Ovary (tissue), 9 donors: ENCODE data around the gene PRKCE. TPM values are rescaled to one million over a fixed set of nuclear protein-coding genes. Genes with fewer than 3 reads are reported as not detected.

Experiments used
- DNase-seq, 5 donors: peaks; one replicate each; pipeline ENCODE4 v3.0.0-alpha.2; 2019 to 2020
- H3K27ac ChIP-seq, 2 donors: fragments of 200-600 bp; one replicate each; pipeline versions ENCODE4 v1.5.1 to v1.8.0; 2019 to 2022
- H3K27me3 ChIP-seq: fragments of 200-600 bp; one replicate; pipeline ENCODE4 v1.8.0; 2022
- H3K36me3 ChIP-seq: fragments of 200-600 bp; sonication (generic); one replicate; pipeline ENCODE4 v1.5.1; 2019
- H3K4me1 ChIP-seq: one replicate; pipeline ENCODE4 v1.8.1; 2013; ENCODE audit warnings: mild to moderate bottlenecking, moderate library complexity; ENCODE audit not compliant: insufficient read depth
- H3K4me3 ChIP-seq: fragments of 200-600 bp; sonication (generic); one replicate; pipeline ENCODE4 v1.5.1; 2017
- H3K9me3 ChIP-seq, 2 donors: fragments of 200-600 bp in 1 of 2; sonication (generic) in 1 of 2; one replicate each; pipeline versions ENCODE4 v1.5.1 to v1.8.1; 2013 to 2019; ENCODE audit warnings: mild to moderate bottlenecking in 1 of 2, moderate library complexity in 1 of 2
- EP300 ChIP-seq: sonication (generic); formaldehyde crosslinking; IDR thresholded peaks from one replicate; pipeline ENCODE4 v1.6.1; 2017; ENCODE audit warnings: antibody characterized with exemption
- POLR2A ChIP-seq: fragments of 450-650 bp; IDR thresholded peaks from one replicate; pipeline ENCODE4 v1.6.1; 2017; ENCODE audit warnings: antibody characterized with exemption, mild to moderate bottlenecking, moderate library complexity
- WGBS, 3 donors: extraction: QIAGEN DNeasy Blood & Tissue Kit in 1 of 3; methylation state at CpG; one replicate each; pipeline versions ENCODE4 v1.1.5 to v1.1.7; 2013 to 2017; 5-methylcytosine and 5-hydroxymethylcytosine counted together
- intact Hi-C, 4 donors: fragments of 100-400 bp; cut with DNase I; formaldehyde crosslinking; loops; one replicate each; pipeline versions ENCODE4 v1.11.0 to v1.15.1; 2022 to 2023
- polyA plus RNA-seq, 2 donors: library from polyadenylated mRNA; stranded (reverse); fragments of 200-250 nt in 1 of 2; fragments of 350-450 nt in 1 of 2; fragmentation: Illumina TruSeq in 1 of 2; extraction: RNeasy Lipid Tissue Mini Kit (QIAGEN cat#74804) in 1 of 2; gene quantifications; one replicate each; pipeline ENCODE4 v1.2.3, GENCODE V29; 2013 to 2014
- total RNA-seq, 7 donors: library from RNA; depleted of rRNA in 2 of 7; stranded (reverse); fragments of >200 nt in 2 of 7; fragmentation: NEBNext Ultra II Directional in 3 of 7; extraction: Animal tissue kit (Norgen Biotek cat#: 25700) in 3 of 7; gene quantifications; one replicate each; pipeline versions ENCODE4 v1.1.0 to v1.2.4, GENCODE V29; 2016 to 2023
- TF ChIP-seq, protein P1 (sequence below), 3 donors: fragments of 450-650 bp in 2 of 3; fragments of 200-600 bp in 1 of 3; IDR thresholded peaks; one replicate each; pipeline versions ENCODE4 v1.5.1 to v1.8.0; 2016 to 2022; ENCODE audit warnings: antibody characterized with exemption in 3 of 3, mild to moderate bottlenecking in 1 of 3
- donor health status: DM: no; HTN: no; CAD: no; lungs with moderate emphysema.
- donor health status: DM: no; HTN: no; CAD: no.
- donor health status: Bipolar disorder and iron deficiency.
- donor health status: DM: yes; HTN: yes; CAD: no.
- donor health status: DM: no; HTN: no; CAD: no.
- donor health status: DM: yes; HTN: yes; CAD: no.

The PRKCE gene
- total and polyA plus RNA-seq, 9 donors, result 3.1 to 22.8 (median 12.8) TPM

DNA sequence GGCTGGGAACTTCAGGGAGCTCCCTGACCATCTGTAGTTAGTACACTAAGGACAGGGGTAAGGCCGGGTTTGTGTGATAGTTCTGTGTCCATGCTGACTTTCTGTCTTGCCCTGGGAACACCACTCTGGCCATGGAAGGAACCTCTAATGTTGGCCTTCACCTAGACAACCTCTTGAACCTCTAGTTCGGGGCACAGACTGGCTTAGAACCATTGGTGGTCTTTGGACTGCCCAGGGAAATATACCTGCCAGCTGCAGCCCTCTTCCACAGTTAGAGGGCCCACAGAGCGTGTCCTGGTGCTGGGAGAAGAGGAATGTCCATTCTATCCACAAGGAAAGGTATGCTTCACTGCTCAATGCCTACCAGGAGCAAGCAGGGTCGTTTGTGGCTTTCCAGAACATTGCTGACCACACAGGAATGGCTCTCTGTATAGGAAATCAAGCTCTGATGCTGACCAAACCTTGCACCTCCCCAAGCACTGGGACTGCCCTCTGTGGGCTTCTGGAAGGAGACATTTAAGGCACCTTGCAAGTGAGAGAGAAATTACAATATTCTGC is 326.9 kb downstream of the PRKCE start:
- Histone ChIP-seq H3K9me3 (no peaks in the 10 kb centered on the region), H3K4me1 (no peaks in the 10 kb centered on the region), H3K27me3 (no peaks in the 10 kb centered on the region), H3K4me3 (no peak overlapping the region), H3K27ac (no peak overlapping the region), H3K36me3 (no peaks in the 10 kb centered on the region)
- TF ChIP-seq, protein P1, sequence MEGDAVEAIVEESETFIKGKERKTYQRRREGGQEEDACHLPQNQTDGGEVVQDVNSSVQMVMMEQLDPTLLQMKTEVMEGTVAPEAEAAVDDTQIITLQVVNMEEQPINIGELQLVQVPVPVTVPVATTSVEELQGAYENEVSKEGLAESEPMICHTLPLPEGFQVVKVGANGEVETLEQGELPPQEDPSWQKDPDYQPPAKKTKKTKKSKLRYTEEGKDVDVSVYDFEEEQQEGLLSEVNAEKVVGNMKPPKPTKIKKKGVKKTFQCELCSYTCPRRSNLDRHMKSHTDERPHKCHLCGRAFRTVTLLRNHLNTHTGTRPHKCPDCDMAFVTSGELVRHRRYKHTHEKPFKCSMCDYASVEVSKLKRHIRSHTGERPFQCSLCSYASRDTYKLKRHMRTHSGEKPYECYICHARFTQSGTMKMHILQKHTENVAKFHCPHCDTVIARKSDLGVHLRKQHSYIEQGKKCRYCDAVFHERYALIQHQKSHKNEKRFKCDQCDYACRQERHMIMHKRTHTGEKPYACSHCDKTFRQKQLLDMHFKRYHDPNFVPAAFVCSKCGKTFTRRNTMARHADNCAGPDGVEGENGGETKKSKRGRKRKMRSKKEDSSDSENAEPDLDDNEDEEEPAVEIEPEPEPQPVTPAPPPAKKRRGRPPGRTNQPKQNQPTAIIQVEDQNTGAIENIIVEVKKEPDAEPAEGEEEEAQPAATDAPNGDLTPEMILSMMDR (IDR thresholded peaks at IDR 0.05), result no peak
- TF ChIP-seq POLR2A (no peak), EP300 (no peak)
- DNase-seq, result no peak
- intact Hi-C loops, result no loop called here
- WGBS, 3 donors, result 88 to 90% (median 89%) methylated on average over 4 of the region's 4 CpGs

DNA sequence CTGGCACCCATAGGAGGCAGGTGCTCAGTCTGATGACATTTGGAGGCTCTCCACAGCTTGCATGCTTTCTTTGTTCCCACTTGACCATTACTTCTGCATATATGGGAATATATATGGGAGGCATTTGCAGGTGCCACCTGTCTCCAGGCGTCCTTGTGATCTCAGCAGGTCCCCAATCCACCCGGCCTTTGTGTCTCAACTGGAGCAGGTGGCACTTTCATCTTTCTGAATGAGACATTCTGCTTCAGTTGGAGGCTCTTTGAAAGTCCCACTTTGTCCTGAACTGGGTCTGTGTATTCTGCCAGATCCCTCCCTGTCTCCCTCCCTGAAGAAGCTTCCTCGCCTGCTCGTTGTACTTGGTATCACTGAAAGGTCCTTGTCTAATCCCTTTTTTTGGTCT is 327.6 kb downstream of the PRKCE start:
- H3K27me3 ChIP-seq, result no peaks in the 10 kb centered on the region
- no peak overlapping the region for H3K27ac ChIP-seq
- no peak for DNase-seq
- intact Hi-C loops, result no loop called here
- no peaks in the 10 kb centered on the region for H3K9me3 ChIP-seq
- H3K4me1 ChIP-seq, result no peaks in the 10 kb centered on the region
- H3K4me3 ChIP-seq, result no peak overlapping the region
- TF ChIP-seq, protein P1 (IDR thresholded peaks at IDR 0.05), result no peak
- TF ChIP-seq EP300 (no peak), POLR2A (no peak)
- no peaks in the 10 kb centered on the region for H3K36me3 ChIP-seq
- 91 to 93% (median 93%) methylated on average over 4 of the region's 4 CpGs for WGBS, 3 donors

DNA sequence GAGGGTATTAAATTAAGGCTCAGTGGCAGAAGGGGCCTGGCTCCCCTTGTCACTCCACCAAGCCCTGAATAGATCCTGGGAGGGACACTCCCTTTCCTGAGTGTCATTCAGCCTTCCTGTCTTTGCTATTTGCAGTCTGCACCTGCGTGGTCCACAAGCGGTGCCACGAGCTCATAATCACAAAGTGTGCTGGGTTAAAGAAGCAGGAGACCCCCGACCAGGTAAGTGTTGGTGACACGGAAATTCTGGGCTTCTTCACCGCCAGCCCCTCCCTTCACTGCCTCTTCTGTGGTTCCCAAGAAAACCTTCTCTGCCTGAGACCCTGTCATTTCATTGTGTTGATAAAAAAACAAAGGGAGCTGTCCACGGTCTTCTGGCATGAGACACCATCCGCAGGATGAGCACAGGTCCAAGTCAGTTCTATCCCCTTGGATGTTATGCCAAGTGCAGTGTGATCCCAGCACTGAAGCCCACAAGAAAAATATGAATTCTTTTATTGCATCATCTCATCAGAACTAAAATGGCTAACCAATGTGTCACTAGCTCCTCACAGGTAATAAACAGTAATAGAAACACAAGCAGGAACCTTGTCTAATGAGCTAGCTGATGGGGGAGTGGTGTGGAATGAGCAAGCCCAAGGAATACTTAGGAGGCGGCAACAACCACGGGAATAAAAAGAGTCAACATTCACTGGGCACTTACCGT is 328.8 kb downstream of the PRKCE start:
- Histone ChIP-seq H3K9me3 (no peaks in the 10 kb centered on the region), H3K27me3 (no peaks in the 10 kb centered on the region), H3K27ac (no peak overlapping the region), H3K36me3 (no peaks in the 10 kb centered on the region), H3K4me1 (no peaks in the 10 kb centered on the region), H3K4me3 (no peak overlapping the region)
- TF ChIP-seq, protein P1 (IDR thresholded peaks at IDR 0.05), result no peak
- TF ChIP-seq POLR2A, result no peak
- TF ChIP-seq EP300, result no peak
- no peak for DNase-seq
- WGBS, 3 donors, result 82 to 86% (median 82%) methylated on average over 11 of the region's 11 CpGs
- intact Hi-C loops, result no loop called here

DNA sequence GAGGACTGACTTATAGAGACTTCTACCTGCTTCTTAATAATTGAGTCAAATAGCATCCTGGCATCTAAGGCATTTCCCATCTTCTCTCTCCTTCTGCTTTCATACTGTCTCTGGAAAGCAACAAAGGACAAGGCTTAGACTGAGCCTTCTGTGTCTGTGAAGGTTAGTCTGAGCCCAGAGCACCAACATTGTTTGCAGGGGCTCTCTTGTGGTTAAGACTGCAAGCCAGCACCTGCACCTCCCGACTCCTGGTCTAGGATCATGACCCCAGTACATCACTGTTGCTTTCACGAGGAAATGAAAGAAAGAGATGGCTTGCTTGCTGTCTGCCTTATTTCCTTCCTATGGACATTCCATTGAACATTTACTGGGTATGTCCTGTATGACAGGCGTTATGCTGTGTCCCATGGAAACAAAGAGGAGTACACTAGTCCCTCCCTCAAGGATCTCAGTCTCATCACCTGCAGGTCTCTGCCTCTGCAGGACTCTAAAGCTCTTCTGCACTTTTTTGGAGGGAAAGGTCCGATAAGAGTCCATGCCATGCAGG is 330.0 kb downstream of the PRKCE start:
- 74 to 84% (median 78%) methylated on average over 4 of the region's 4 CpGs for WGBS, 3 donors
- DNase-seq, result no peak
- TF ChIP-seq POLR2A, result no peak
- TF ChIP-seq, protein P1 (IDR thresholded peaks at IDR 0.05), result no peak
- no peak for TF ChIP-seq EP300
- H3K4me3 ChIP-seq, result no peak overlapping the region
- no peaks in the 10 kb centered on the region for H3K27me3 ChIP-seq
- H3K9me3 ChIP-seq, result no peaks in the 10 kb centered on the region
- no peak overlapping the region for H3K27ac ChIP-seq
- intact Hi-C loops, result no loop called here
- no peaks in the 10 kb centered on the region for H3K4me1 ChIP-seq
- H3K36me3 ChIP-seq, result no peaks in the 10 kb centered on the region
